ENCODE results near the gene SERTAD3.

Gene SERTAD3

DNA sequence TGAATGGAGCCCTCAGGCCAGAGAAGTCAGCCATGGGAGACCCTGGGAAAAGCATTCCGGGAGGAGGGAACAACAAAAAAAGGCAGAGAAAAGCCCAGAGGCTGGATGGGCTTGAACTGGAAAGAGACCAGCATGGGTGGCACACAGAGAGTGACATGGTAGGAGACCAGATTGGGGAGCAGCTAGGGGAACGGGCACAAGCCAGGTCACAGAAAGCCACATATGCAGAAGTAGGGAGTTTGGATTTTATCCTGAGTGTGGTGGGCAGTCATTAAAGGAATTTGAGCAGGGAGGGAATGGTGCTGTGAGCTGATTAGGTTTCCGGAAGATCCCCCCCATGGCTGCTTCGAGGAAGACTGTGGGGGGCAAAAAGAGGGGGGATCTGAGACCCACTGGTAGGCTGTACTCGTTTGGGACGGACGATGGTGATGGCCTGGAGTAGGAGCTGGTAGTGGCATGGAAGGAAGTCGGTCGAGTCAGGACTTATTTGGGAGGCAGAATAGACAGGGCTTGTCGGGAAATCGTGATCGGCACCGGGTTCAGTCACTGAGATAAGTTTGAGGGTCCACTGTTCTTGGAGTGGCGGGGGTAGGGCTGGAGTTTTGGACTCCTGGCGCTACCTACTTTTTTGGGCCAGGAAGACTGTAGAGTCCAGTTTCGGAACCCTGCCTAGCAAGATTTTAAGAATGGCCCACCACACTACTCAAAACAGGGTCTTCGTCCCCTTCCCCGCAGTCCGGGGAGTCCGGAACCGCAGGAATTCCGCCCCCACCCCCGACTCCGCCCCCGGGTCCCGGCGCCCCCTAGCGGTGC, 19.3 kb downstream of the SERTAD3 start:
- peak; percentile 25 for DNase-seq (ENCODE audit: low read depth)

DNA sequence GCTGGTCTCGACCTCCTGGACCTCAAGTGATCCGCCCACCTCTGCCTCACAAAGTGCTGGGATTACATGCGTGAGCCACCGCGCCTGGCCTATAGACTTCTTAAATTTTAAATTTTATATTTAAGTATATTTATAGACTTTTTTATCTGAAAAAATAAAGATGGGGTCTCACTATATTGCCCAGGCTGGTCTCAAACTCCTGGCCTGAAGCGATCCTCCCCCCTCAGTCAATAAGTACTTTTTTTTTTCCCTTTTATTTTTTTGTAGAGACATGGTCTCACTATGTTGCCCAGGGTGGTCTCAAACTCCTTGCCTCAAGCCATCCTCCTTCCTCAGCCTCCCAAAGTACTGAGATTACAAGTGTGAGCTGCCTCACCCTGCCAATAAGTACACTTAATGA, 20.2 kb downstream of the SERTAD3 start:
- no peak for DNase-seq (ENCODE audit: low read depth)

DNA sequence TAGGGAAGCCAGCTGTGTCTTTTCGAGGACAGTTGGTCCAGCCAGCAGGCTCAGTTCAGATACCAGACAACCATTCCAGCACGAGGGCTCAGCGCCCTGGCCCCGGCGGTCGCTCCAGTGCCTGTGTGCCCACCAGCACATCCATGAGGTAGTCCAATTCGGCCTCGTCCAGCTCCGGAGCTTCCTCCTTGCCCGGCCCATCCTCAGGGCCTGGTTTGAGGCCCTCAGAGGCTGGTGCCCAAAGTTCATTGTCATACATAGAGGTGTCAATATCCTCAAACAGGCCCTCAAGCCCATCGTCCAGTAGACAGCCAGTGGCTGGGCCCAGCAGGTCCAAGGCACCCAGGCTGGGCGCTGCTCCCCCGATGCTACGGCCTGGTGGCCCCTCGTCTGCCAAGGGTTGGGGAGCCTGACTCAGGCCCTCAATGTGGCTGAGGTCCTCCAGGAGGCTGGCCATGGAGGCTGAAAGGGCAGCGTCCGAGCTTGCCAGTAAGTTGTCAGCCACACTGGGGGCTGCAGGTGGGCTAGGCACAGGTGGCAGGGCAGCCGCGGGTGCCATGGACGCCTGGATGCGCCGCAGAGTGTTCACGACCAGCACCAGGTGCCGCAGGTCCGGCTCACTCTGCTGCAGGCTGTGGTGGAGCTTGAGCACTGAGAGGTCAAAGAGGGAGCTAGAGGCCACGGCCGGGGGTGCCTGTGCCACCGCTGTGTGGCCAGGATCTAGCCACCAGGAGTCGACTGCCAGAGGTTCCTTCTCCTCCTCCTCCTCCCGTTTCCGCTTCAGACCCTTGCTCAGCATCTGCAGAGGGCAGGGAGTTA, 21.2 kb downstream of the SERTAD3 start:
- DNase-seq (ENCODE audit: low read depth), result no peak

DNA sequence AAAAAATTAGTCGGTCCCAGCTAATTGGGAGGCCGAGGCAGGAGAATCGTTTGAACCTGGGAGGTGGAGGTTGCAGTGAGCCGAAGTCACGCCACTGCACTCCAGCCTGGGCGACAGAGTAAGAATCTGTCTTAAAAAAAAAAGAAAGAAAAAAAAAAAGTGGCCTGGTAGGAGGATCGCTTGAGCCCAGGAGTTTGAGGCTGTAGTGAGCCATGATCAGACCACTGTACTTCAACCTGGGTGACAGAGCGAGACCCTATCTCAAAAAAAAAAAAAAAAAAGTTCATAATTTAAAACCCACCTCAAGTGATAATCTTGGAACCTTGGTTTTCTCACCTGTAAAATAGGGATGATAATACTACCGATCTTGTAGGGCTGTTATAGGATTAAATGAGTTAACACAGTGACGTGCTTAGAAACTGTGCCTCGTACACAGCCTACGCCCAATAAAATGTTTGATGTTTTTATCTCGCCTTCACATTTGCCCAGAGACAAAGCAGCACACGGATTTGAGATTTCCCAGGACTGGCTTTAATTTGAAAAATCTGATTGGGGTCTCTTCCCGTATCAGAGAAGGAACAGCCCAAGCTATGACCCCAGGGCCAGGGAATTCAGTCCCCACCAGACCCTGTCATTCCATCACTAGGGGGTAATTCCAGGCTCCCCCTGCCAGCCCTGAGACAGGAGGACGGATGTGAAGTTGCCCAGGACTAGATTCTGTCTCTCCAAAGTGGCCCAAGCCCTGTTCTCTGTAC, 22.0 kb downstream of the SERTAD3 start:
- no peak for DNase-seq (ENCODE audit: low read depth)

DNA sequence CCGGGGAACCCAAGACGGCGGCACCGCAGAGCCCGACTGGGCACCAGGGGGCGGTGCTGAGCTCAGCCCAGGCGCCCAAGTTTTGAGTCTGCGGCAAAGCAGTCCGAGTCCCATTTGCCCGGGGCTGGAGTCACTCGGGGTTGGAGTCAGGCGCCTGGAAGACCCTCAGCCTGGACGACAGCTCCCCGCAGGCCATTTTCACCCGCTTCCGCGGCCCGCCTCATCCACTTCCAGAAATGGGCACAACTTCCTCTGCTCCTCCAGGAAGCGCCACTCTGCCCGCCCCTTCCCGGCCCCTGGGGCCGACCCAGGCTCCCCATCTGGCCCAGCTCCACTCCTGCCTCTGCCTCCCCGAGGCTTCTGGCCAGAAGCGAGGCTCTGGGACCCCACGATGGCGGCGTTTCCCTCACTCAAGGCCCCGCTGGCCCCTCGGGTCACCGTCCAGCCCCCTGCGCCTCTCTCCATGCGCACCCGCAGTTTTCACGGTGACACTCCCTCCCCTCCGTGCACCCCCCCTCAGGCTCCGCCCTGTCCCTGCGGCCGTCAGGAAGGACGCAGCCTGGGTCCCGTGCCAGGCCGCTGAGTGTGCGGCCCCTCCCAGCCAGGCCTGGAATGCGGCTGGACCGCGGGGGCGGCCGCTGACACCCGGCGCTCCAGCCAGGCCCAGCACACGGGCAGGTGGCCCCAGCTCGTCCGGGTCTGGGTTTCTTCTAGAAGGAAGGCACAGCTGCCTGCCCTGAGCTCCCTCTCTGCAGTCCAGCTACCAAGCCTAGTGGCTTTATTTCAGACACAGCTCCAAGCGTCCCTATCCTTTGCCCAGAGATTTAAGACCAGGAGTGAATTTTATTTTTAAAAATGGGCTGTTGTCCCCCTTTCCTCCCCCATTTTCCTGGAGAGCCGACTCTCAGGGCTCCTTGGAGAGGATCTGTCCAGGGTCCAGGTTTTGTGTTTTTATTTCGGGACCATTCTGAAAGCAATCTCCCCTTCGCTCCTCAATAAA, 23.1 kb downstream of the SERTAD3 start:
- DNase-seq (ENCODE audit: low read depth), result peak; percentile 89

DNA sequence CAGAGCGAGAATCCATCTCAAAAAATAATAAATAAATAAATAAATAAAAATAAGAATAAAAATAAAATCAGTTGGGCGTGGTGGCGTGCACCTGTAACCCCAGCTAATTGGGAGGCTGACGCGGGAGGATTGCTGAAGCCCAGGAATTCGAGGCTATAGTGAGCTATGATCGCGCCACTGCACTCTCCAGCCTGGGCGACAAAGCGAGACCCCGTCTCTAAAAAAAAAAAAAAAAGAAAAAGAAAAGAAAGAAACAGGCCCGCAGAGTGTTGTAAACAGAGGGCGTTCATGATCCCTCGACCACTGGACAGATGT, 23.7 kb downstream of the SERTAD3 start:
- no peak for DNase-seq (ENCODE audit: low read depth)

DNA sequence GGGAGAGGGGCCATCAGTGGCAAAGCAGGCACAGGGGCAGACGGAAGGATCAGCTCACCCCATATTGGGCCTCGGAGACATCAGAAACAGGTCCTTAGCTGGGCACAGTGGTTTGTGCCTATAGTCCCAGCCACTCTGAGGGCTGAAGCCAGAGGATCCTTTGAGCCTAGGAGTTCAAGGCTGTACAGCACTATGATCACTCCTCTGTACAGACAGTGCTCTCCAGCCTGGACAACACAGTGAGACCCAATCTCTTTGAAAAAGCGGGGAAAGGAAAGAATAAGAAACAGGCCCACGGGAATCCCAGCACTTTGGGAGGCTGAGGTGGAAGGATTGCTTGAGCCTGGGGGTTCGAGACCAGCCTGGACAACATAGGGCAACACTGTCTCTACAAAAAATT, 24.4 kb downstream of the SERTAD3 start:
- no peak for DNase-seq (ENCODE audit: low read depth)

DNA sequence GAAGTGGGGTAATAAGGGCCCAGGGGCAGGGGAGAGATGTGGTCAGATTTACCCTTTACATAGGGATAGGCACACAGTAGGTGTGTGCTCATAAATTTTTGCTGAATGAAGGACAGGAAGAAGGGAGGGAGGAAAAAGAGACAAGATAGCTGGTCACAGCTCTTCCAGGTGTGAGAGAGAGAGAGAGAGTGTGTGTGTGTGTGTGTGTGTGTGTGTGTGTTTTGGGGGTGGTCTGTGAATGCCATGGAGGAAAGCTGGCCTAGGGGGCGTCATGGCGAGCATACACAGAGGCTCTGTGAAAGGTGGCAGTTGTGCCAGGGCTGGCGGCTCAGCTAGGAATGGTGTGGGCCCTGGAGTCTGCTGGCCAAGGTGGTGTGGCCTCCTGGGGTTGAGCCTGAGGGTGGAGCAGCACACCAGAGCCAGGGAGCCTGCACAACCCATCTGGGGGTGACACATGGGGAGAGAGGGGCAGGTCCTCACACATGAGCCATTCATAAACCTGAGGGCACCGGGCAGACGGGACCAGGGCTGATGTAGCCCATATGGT, 25.0 kb downstream of the SERTAD3 start:
- DNase-seq (ENCODE audit: low read depth), result no peak

DNA sequence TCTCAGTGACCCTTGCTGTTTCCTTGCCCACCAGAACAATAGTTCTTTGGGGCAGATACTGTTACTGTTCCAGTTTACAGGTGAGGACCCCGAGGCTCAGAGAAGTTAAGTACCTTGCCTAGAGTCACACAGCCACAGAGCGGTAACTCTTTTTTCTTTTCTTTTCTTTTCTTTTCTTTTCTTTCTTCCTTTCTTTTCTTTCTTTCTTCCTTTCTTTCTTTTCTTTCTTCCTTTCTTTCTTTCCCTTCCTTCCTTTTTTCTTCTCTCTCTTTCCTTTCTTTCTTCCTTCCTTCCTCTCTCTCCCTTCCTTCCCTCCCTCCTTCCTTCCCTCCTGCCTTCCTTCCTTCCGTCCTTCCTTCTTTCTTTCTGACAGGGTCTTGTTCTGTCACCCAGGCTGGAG, 26.1 kb downstream of the SERTAD3 start:
- DNase-seq (ENCODE audit: low read depth), result no peak

DNA sequence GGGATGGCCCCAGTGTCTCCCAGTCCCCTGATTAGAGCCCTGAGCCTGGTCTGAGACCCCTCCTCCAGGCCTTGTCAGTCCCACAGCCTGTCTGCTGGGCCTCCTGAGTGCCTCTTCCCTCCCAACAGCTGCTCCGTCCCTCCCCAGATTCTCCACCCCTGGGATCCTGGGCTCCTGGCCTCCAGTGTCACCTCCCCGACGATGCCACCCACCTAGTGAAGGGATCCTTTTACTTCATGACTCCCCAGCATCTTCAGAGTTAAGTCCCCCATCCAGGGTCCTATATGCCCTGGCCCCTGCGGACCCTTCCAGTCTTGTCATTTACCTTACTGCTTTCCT, 26.5 kb downstream of the SERTAD3 start:
- no peak for DNase-seq (ENCODE audit: low read depth)

DNA sequence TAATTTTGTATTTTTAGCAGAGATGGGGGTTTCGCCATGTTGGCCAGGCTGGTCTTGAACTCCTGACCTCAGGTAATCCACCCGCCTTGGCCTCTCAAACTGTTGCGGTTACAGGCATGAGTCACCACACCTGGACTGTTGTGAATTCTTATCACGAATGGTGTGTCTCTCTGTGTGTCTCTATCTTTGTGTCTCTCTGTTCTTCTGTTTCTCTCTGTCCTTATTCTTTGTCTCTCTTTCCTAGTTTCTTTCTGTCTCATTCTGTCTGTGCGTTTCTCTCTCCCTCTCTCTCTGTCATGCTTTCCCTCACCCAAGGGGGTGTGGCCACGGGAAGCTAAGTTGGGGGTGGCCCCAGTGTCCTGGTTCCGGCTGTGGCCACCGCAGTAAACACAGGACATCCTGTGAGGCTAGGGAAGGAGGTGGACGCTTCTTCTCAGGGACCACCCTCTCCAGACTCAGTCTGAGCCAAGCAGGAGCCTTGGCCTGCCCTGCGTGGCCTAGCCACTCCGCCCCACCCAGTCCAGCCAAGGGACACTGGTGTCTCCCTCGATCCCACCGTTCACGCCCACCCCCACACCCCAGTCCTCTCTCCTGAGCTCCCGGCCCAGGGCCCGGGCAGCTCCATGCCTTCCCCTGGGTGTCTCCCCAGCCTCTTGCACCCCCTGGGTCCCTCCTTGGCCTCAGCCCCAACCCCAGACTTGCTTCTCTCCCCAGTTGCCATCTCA, 27.1 kb downstream of the SERTAD3 start:
- DNase-seq (ENCODE audit: low read depth), result peak; percentile 27

DNA sequence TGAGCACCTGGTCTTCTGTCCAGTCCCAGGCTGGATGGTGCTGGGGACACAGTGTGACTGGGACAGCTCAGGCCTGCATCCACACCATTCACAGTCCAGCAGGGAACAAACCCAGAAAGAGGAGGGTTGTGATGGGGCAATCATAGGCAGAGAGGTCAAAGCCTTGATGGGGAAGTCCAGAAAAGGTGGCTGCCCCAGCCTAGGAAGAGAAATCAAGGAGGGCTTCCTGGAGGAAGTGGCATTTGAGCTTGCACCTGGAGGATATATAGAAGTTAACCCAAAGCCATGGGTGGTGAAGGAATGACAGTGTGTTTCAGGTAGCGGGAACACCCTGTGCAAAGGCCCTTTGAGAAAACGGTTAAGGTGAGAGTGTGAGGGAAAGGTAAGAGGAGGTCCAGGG, 28.4 kb downstream of the SERTAD3 start:
- no peak for DNase-seq (ENCODE audit: low read depth)

DNA sequence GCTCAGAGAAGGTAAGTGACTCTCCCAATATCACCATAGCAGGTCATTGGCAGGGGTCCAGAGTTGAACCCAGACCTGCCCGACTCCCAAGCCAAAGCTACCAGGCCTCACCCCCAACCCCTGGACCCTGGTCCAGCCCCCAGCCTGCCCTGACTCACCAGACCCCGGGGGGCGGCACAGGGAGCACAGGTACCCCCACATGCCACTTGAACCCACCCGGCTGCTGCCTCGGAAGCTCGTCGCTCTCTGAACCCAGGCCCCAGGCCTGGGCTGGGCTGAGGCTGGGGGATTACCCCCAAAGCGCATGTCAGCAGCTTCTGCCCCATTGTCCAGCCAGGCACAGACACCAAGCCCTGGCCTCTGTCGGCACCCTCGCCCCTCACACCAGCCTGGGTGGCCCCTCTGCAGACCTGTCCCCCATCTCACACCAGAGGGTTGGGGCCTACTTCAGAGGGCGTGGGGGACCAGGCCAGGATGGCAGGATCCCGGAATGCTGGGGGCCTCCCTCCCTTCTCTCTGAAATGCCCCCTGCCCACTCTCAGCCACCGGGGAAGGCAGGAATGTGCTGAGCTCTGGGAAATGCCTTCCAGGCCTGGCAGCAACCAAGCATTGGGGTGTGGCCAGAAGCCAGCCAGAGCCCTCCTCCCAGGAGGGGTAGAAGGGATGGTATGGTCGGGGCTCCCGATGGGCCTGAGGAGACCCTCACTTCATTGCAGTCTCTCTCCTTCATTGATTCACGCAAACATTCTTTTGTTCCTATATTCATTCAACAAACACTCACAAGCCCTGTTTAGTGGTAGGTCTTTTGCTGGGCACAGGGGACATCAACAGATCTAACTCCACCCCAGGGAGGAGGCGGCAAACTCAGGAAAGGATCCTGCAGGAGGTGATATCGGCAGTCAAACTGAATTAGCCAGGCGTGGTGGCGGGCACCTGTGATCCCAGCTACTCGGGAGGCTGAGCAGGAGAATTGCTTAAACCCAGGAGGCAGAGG, 29.3 kb downstream of the SERTAD3 start:
- DNase-seq (ENCODE audit: low read depth), result no peak

DNA sequence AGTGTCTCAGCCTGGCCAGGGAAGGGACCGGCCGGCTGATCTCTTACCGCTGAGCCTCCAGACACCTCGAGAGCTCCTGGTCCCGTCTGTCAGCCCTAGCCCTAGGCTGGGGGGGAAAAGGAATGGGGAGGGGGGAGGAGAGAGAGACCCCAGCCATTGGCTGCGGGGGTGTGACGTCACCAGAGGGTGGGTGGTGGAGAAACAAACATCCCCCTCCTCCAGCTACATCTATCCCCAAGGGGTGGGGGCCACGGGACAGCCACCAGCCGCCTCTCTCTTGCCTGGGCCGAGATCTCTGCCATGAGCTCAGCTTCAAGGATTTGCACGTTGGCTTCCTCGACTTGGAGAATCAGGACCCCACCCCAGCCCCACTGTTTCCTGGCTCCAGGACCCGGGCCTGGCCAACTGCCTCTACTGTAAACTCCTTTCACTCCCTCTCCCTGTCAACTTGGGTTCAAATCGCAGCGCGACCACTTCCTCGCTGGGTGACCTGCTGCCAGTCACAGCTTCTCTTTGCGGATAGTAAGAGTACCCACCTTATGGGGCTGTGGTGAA, 30.8 kb downstream of the SERTAD3 start, which contains the start of gene PRX:
TSS of gene PRX (minus strand) at position 88 of the 555 bp plus-strand sequence. CDS start 5,446 bp downstream, outside the sequence.
- DNase-seq (ENCODE audit: low read depth), result no peak

DNA sequence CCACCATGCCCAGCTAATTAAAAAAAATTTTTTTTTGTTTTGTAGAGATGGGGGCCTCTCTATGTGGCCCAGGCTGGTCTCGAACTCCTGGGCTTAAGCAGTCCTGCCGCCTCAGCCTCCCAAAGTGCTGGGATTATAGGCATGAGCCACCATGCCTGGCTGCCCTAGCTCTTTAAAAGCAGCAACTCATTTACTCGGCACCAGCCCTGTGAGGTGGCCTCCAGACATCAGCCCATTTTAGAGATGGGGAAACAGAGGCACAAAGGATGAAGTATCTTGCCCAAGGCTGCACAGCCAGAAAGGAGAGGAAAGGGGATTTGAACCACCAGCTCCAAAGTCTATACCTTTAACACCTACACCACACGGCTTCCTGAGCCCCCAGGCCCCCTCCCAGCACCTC, 31.3 kb downstream of the SERTAD3 start:
- no peak for DNase-seq (ENCODE audit: low read depth)

DNA sequence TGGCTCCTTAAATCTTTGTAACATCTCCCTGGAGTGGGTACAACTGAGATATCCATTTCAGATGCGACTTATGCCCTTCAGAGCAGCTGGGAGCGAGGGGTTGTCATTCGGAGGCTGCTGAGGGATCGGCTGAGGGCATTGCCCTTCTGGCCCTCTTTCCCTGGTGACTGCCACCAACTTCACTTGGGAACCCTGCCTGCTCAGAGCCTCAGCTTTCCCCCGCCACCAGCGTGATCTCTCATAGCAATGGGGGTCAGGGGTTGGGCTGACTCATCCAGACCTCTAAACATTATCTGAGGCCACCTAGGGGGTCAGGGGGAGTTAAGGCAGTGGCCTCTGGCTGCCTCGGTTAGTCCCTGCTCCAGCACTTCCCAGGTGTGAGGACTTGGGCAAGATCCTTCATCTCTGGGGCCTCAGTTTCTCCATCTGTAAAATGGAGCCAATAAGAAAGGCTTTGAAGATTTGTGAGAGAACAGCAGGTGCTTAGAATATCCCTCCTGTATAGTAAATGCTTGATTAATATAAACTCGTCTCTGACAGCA, 32.1 kb downstream of the SERTAD3 start:
- no peak for DNase-seq (ENCODE audit: low read depth)

DNA sequence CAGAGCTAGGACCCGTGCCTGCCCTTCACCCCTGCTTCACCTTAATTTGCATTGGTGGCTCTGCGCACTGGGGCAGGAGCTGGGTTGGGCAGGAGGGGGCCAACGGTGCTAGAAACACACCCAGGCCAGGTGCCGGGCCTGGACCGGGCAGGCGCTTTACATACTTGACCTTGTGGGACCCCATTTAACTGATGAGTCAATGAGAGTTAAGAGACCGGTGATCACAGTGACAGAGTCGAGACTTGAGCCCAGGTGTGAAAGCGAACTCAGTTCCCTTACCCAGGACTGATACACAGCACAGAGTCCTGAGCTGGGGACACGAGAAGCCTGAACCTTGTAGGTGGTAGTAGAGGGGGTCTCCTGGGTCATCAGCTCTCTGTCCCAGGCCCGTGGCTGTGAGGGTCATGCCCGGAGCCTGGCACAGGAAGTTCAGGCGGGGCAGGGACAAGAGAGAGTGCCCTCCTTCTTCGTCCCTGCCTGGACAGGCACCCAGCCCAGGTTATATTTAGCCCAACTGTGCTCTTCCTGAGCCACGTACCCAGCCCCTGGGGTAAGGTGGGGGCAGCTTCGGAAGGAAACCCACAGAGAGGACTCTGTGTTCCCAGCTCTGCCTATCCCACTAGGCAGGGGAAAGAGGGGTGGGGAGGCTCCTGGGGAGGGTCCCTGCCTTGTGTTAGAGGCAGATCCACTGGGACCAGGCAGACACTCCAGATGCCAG, 32.9 kb downstream of the SERTAD3 start:
- no peak for DNase-seq (ENCODE audit: low read depth)

DNA sequence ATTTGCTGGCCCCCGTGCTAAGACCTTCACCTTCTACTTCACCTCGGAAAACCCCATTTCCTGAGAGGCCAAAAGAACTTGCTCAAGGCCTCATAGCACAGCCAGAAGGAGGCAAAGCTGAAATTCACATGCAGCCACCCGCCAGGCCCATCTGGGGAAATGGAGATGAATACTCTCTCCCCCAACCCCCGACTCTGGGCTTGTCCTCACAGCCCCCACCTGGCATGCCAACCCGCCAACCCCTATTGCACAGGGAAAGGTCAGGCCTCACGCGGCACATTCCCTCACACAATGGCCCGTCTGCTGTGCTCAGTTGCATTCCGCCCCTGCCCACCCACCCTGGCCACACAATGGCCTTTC, 34.1 kb downstream of the SERTAD3 start:
- DNase-seq (ENCODE audit: low read depth), result no peak
